ENCODE data around the gene ZBTB25. TPM values are rescaled to one million over a fixed set of nuclear protein-coding genes. Genes with fewer than 3 reads are reported as not detected.

ZBTB25 gene
- total RNA-seq, 4 donors from 2014 or later = 4.6 to 34.4 (median 11.2) TPM

- intact Hi-C loops (cut with DNase I; ENCODE audit: low total_unique reads) = no loop called here
- TF ChIP-seq POLR2A (IDR thresholded peaks at IDR 0.05) (no peak), CTCF (IDR thresholded peaks at IDR 0.05) (no peak)
- Histone ChIP-seq H3K27ac (no peak overlapping the region), H3K4me3 (no peak overlapping the region), H3K4me1 (no peaks in the 10 kb centered on the region), H3K27me3 (no peaks in the 10 kb centered on the region), H3K9me3 (no peaks in the 10 kb centered on the region), H3K36me3 (no peaks in the 10 kb centered on the region)
- no peak for DNase-seq
Observed at GRCh38 chr14:64400829-64401459, 102.7 kb downstream of the ZBTB25 start.

Small RNAs within 50 kb of the gene (small RNA-seq; reads per million reads assigned to genes)
- not detected for gene AL049869.4

Other genes with a start within 250 kb of the ZBTB25 start
- 1 to 10 TPM in 3 of 4 donors, under 1 TPM in 1; 0.41 to 8.2 (median 3.9) TPM for gene ESR2, start 209.5 kb downstream of the ZBTB25 start, total RNA-seq
- gene MTHFD1, start 115.5 kb downstream of the ZBTB25 start, total RNA-seq = 100 to 1,000 TPM in 1 of 4 donors, 10 to 100 TPM in 3; 13.5 to 145 (median 50.0) TPM
- 1 to 10 TPM in 2 of 4 donors, under 1 TPM in 2; 0.51 to 5.3 (median 2.8) TPM for gene AKAP5, start 38.3 kb downstream of the ZBTB25 start, total RNA-seq
- 100 to 1,000 TPM in 2 of 4 donors, 10 to 100 TPM in 2; 16.1 to 126 (median 82.4) TPM for gene ZBTB1, start 932 bp upstream of the ZBTB25 start, total RNA-seq
- gene HSPA2, start 36.9 kb upstream of the ZBTB25 start, total RNA-seq = 10 to 100 TPM; 21.8 to 68.1 (median 26.8) TPM
- 1 to 10 TPM in 1 of 4 donors, under 1 TPM in 1, not detected in 2; 0.70 to 1.2 TPM for gene PPP1R36, start 46.1 kb upstream of the ZBTB25 start, total RNA-seq
- 100 to 1,000 TPM in 1 of 4 donors, 10 to 100 TPM in 3; 40.5 to 178 (median 59.7) TPM for gene PLEKHG3, start 200.6 kb upstream of the ZBTB25 start, total RNA-seq